Gastrocnemius medialis (tissue), 4 donors: ENCODE results near the gene FXYD2.

Experiments
- CTCF ChIP-seq, 5 experiments: fragments of 450-650 bp in 3 of 5; fragments of 200-600 bp in 2 of 5; sonication (generic) in 2 of 5; IDR thresholded peaks in 4 of 5; conservative IDR thresholded peaks in 1 of 5; 1 replicate in 4 of 5; 2 replicates in 1 of 5; pipeline ENCODE4 v1.5.1; 2016 to 2019; ENCODE audit warnings: antibody characterized with exemption in 5 of 5, mild to moderate bottlenecking in 3 of 5, moderate library complexity in 3 of 5
- POLR2A ChIP-seq, 2 donors: fragments of 450-650 bp; IDR thresholded peaks; one replicate each; pipeline ENCODE4 v1.6.1; 2017; ENCODE audit warnings: antibody characterized with exemption in 2 of 2, mild to moderate bottlenecking in 2 of 2, moderate library complexity in 2 of 2

- TF ChIP-seq CTCF (IDR thresholded peaks at IDR 0.05 in 4 of 5, conservative IDR thresholded peaks at IDR 0.05 in 1 of 5) = no peak
- no peak for TF ChIP-seq POLR2A (IDR thresholded peaks at IDR 0.05)
These were observed 43.5 kb upstream of the FXYD2 start for GRCh38 chr11:117868088-117868487.
